Brain pericyte (primary cell): ENCODE measurements around the gene IL18BP.

Source experiments
- DNase-seq: peaks from one replicate; pipeline ENCODE4 v3.0.0-alpha.2; 2012; ENCODE audit warnings: low read depth, low spot score

Gene IL18BP

GRCh38 chr11:71996946-71997345 lies 1.8 kb upstream of the IL18BP start:
- DNase-seq = no peak

GRCh38 chr11:71997594-71997993 lies 1.1 kb upstream of the IL18BP start:
- no peak for DNase-seq

GRCh38 chr11:71998061-71998460 lies 648 bp upstream of the IL18BP start:
- no peak for DNase-seq

- no peak for DNase-seq
These were observed 653 bp downstream of the IL18BP start for GRCh38 chr11:71999362-71999761.

GRCh38 chr11:71999798-72000197 lies 1.1 kb downstream of the IL18BP start:
- no peak for DNase-seq

GRCh38 chr11:72000202-72000867 lies 1.6 kb downstream of the IL18BP start:
- no peak for DNase-seq

- DNase-seq = no peak
These were observed 2.6 kb downstream of the IL18BP start for GRCh38 chr11:72001285-72001684.

- no peak for DNase-seq
These were observed 3.3 kb downstream of the IL18BP start for GRCh38 chr11:72001834-72002591.

GRCh38 chr11:72002841-72003775 lies 4.4 kb downstream of the IL18BP start:
- no peak for DNase-seq

GRCh38 chr11:72003776-72004171 lies 5.1 kb downstream of the IL18BP start:
- no peak for DNase-seq

- no peak for DNase-seq
These were observed 6.0 kb downstream of the IL18BP start for GRCh38 chr11:72004515-72005346.

- no peak for DNase-seq
These were observed 6.9 kb downstream of the IL18BP start for GRCh38 chr11:72005347-72006260.

- DNase-seq = no peak
These were observed 7.8 kb downstream of the IL18BP start for GRCh38 chr11:72006309-72007088.

GRCh38 chr11:72007089-72007476 lies 8.4 kb downstream of the IL18BP start:
- no peak for DNase-seq

- DNase-seq = no peak
These were observed 8.9 kb downstream of the IL18BP start for GRCh38 chr11:72007587-72007986.

GRCh38 chr11:72008728-72009127 lies 10.0 kb downstream of the IL18BP start:
- DNase-seq = no peak

- DNase-seq = no peak
These were observed 10.4 kb downstream of the IL18BP start for GRCh38 chr11:72009156-72009555.

GRCh38 chr11:72010529-72011233 lies 12.0 kb downstream of the IL18BP start:
- DNase-seq = no peak

- DNase-seq = no peak
These were observed 13.5 kb downstream of the IL18BP start for GRCh38 chr11:72012091-72012630.
